ENCODE measurements around the gene CIAO2B.
A peak's percentile ranks its signal among the peaks of the same experiment; 100 is the strongest.
"Not testable (repeated sequence)": the region's sequence is repeated elsewhere in the genome, so short reads cannot be mapped to it uniquely, and the experiment has no call there.

Gene CIAO2B

GRCh38 chr16:66903544-66904427, 30.4 kb downstream of the CIAO2B start:
- DNase-seq (ENCODE audit: low spot score), result no peak

GRCh38 chr16:66902648-66903543, 31.3 kb downstream of the CIAO2B start:
- DNase-seq (ENCODE audit: low spot score), result no peak

GRCh38 chr16:66901626-66902025, 32.6 kb downstream of the CIAO2B start:
- no peak for DNase-seq (ENCODE audit: low spot score)

GRCh38 chr16:66900721-66901441, 33.3 kb downstream of the CIAO2B start:
- no peak for DNase-seq (ENCODE audit: low spot score)

GRCh38 chr16:66899945-66900710, 34.1 kb downstream of the CIAO2B start:
- peak; percentile 64 for DNase-seq (ENCODE audit: low spot score)

GRCh38 chr16:66899310-66899944, 34.8 kb downstream of the CIAO2B start:
- DNase-seq (ENCODE audit: low spot score), result no peak

- no peak for DNase-seq (ENCODE audit: low spot score)
These were observed 35.3 kb downstream of the CIAO2B start for GRCh38 chr16:66898933-66899309.

- peak; percentile 62 for DNase-seq (ENCODE audit: low spot score)
These were observed 36.0 kb downstream of the CIAO2B start for GRCh38 chr16:66898207-66898606.

- not testable (repeated sequence) for DNase-seq (ENCODE audit: low spot score)
These were observed 37.5 kb downstream of the CIAO2B start for GRCh38 chr16:66896682-66897081.

GRCh38 chr16:66895999-66896398, 38.2 kb downstream of the CIAO2B start:
- DNase-seq (ENCODE audit: low spot score), result no peak

GRCh38 chr16:66895689-66895979, 38.6 kb downstream of the CIAO2B start:
- no peak for DNase-seq (ENCODE audit: low spot score)

GRCh38 chr16:66894948-66895688, 39.1 kb downstream of the CIAO2B start:
- peak; percentile 81 for DNase-seq (ENCODE audit: low spot score)

- no peak for DNase-seq (ENCODE audit: low spot score)
These were observed 40.1 kb downstream of the CIAO2B start for GRCh38 chr16:66894055-66894454.

GRCh38 chr16:66891797-66892196, 42.4 kb downstream of the CIAO2B start:
- DNase-seq (ENCODE audit: low spot score), result no peak

- no peak for DNase-seq (ENCODE audit: low spot score)
These were observed 42.8 kb downstream of the CIAO2B start for GRCh38 chr16:66891360-66891759.

- no peak for DNase-seq (ENCODE audit: low spot score)
These were observed 43.4 kb downstream of the CIAO2B start for GRCh38 chr16:66890799-66891198.

GRCh38 chr16:66889622-66890021, 44.6 kb downstream of the CIAO2B start:
- no peak for DNase-seq (ENCODE audit: low spot score)

- DNase-seq (ENCODE audit: low spot score), result no peak
These were observed 45.3 kb downstream of the CIAO2B start for GRCh38 chr16:66888647-66889615.

GRCh38 chr16:66886914-66887313, 47.3 kb downstream of the CIAO2B start:
- no peak for DNase-seq (ENCODE audit: low spot score)

Data from AG20443 (cell line).